SK-N-SH (cell line): ENCODE results near the gene CIPC.

Source experiments
- CHD2 ChIP-seq: fragments of 150-350 bp; IDR thresholded peaks from 2 replicates; pipeline ENCODE4 v1.6.1; 2018; ENCODE audit warnings: low read length; ENCODE audit not compliant: partially characterized antibody
- EZH2phosphoT487 ChIP-seq: fragments of 200-600 bp; sonication (generic); IDR thresholded peaks from 2 replicates; pipeline ENCODE4 v1.6.1; 2017; ENCODE audit warnings: low read depth, mixed run types, mild to moderate bottlenecking, antibody characterized with exemption, moderate library complexity, borderline replicate concordance
- MXI1 ChIP-seq: IDR thresholded peaks from 2 replicates; pipeline ENCODE4 v1.6.1; 2012; ENCODE audit warnings: mild to moderate bottlenecking, low read depth, low read length, improper control_type of control experiment
- NRF1 ChIP-seq: IDR thresholded peaks from 2 replicates; pipeline ENCODE4 v1.6.1; 2012; ENCODE audit warnings: low read depth, mild to moderate bottlenecking, low read length
- SIN3A ChIP-seq: IDR thresholded peaks from 2 replicates; pipeline ENCODE4 v1.6.1; 2012; ENCODE audit warnings: low read depth, mild to moderate bottlenecking, low read length, moderate library complexity, borderline replicate concordance
- TF ChIP-seq, protein P1 (sequence below): fragments of 200-600 bp; sonication (generic); IDR thresholded peaks from 2 replicates; pipeline ENCODE4 v1.6.1; 2017; ENCODE audit warnings: antibody characterized with exemption, mild to moderate bottlenecking, moderate library complexity

DNA sequence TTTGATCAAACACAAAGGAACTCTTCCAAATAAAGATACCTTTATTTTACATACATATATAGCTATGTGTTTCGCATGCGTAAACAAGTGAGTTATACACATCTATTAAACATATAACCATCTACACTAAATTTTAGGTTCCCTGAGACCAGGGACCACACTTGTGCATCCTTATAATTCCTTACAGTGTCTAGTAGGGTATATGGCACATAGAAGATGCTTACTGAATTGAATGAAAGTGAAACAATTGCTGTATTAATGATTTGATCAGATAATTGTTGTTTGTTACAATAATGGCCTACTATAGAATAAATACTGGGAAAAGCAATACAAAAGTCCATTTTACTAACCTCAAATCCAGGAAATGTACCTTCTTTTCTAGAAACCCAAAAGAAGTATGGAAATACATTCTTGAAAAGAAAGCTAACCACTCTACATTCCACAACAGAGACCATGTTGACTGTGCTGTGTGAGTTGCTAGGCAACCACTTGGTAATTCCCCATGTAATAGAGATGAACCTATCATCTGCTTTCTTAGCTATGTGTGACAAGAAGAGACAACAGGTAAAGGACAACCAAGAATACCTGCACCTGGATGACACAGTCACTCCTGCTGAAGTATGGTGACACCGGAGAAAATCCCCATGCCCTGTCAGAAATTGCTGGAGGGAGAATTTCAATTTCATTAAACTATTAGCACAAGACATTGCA is 11.9 kb upstream of the CIPC start:
- TF ChIP-seq, protein P1, sequence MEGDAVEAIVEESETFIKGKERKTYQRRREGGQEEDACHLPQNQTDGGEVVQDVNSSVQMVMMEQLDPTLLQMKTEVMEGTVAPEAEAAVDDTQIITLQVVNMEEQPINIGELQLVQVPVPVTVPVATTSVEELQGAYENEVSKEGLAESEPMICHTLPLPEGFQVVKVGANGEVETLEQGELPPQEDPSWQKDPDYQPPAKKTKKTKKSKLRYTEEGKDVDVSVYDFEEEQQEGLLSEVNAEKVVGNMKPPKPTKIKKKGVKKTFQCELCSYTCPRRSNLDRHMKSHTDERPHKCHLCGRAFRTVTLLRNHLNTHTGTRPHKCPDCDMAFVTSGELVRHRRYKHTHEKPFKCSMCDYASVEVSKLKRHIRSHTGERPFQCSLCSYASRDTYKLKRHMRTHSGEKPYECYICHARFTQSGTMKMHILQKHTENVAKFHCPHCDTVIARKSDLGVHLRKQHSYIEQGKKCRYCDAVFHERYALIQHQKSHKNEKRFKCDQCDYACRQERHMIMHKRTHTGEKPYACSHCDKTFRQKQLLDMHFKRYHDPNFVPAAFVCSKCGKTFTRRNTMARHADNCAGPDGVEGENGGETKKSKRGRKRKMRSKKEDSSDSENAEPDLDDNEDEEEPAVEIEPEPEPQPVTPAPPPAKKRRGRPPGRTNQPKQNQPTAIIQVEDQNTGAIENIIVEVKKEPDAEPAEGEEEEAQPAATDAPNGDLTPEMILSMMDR, result no peak
- no peak for TF ChIP-seq NRF1
- TF ChIP-seq SIN3A, result no peak
- no peak for TF ChIP-seq CHD2
- no peak for TF ChIP-seq EZH2phosphoT487
- TF ChIP-seq MXI1, result no peak
